BE2C (cell line): ENCODE results near the gene CDH23.

ENCODE experiments used
- DNase-seq: peaks from one replicate; pipeline ENCODE4 v3.0.0-alpha.2; 2020
- H3K27me3 ChIP-seq: fragments of 250-450 bp; sonication (Bioruptor Pico); 2 replicates; pipeline ENCODE4 v1.5.1; 2020; ENCODE audit warnings: mild to moderate bottlenecking
- H3K36me3 ChIP-seq: fragments of 250-450 bp; sonication (Bioruptor Pico); 2 replicates; pipeline ENCODE4 v1.5.1; 2020; ENCODE audit warnings: mild to moderate bottlenecking
- H3K4me1 ChIP-seq: fragments of 250-450 bp; sonication (Bioruptor Pico); 2 replicates; pipeline ENCODE4 v1.5.1; 2020
- H3K4me3 ChIP-seq: 2 replicates; pipeline ENCODE4 v1.5.1; 2011; ENCODE audit warnings: low read depth, low read length
- H3K9me3 ChIP-seq: fragments of 250-450 bp; sonication (Bioruptor Pico); 2 replicates; pipeline ENCODE4 v1.5.1; 2020
- CTCF ChIP-seq: IDR thresholded peaks from 2 replicates; pipeline ENCODE4 v1.5.1; 2012; ENCODE audit warnings: mild to moderate bottlenecking, low read depth, low read length

The CDH23 gene

GRCh38 chr10:71651428-71651827 lies 254.7 kb downstream of the CDH23 start:
- no peaks in the 10 kb centered on the region for H3K9me3 ChIP-seq
- no peaks in the 10 kb centered on the region for H3K27me3 ChIP-seq
- no peaks in the 10 kb centered on the region for H3K36me3 ChIP-seq
- no peaks in the 10 kb centered on the region for H3K4me1 ChIP-seq
- no peak overlapping the region for H3K4me3 ChIP-seq
- TF ChIP-seq CTCF: no peak
- DNase-seq: no peak

GRCh38 chr10:71651928-71652327 lies 255.2 kb downstream of the CDH23 start:
- no peak for DNase-seq
- no peak for TF ChIP-seq CTCF
- no peak overlapping the region for H3K4me3 ChIP-seq
- H3K4me1 ChIP-seq: no peaks in the 10 kb centered on the region
- no peaks in the 10 kb centered on the region for H3K27me3 ChIP-seq
- no peaks in the 10 kb centered on the region for H3K9me3 ChIP-seq
- H3K36me3 ChIP-seq: no peaks in the 10 kb centered on the region

GRCh38 chr10:71653044-71653443 lies 256.3 kb downstream of the CDH23 start:
- no peak for TF ChIP-seq CTCF
- no peak for DNase-seq
- H3K4me1 ChIP-seq: peaks cover 3% of the 10 kb centered on the region; the same call in 1 of the 2 replicates
- no peaks in the 10 kb centered on the region for H3K9me3 ChIP-seq
- H3K4me3 ChIP-seq: no peak overlapping the region
- H3K36me3 ChIP-seq: no peaks in the 10 kb centered on the region
- H3K27me3 ChIP-seq: no peaks in the 10 kb centered on the region

GRCh38 chr10:71656220-71656619 lies 259.5 kb downstream of the CDH23 start:
- Histone ChIP-seq H3K36me3 (no peaks in the 10 kb centered on the region), H3K9me3 (no peaks in the 10 kb centered on the region), H3K4me3 (no peak overlapping the region), H3K4me1 (peaks cover 12% of the 10 kb centered on the region), H3K27me3 (no peaks in the 10 kb centered on the region)
- DNase-seq: no peak
- no peak for TF ChIP-seq CTCF

GRCh38 chr10:71657604-71658466 lies 261.1 kb downstream of the CDH23 start:
- no peak for TF ChIP-seq CTCF
- Histone ChIP-seq H3K27me3 (no peaks in the 10 kb centered on the region), H3K9me3 (no peaks in the 10 kb centered on the region), H3K4me3 (no peak overlapping the region), H3K4me1 (peaks cover 12% of the 10 kb centered on the region), H3K36me3 (no peaks in the 10 kb centered on the region)
- DNase-seq: no peak

- Histone ChIP-seq H3K9me3 (no peaks in the 10 kb centered on the region), H3K4me1 (peaks cover 12% of the 10 kb centered on the region), H3K4me3 (no peak overlapping the region), H3K36me3 (no peaks in the 10 kb centered on the region), H3K27me3 (no peaks in the 10 kb centered on the region)
- no peak for DNase-seq
- no peak for TF ChIP-seq CTCF
These were observed 261.7 kb downstream of the CDH23 start for GRCh38 chr10:71658467-71658745.
